ENCODE results near the gene OR1F1.
A peak's percentile ranks its signal among the peaks of the same experiment; 100 is the strongest.
"Not testable (repeated sequence)": the region's sequence is repeated elsewhere in the genome, so short reads cannot be mapped to it uniquely, and the experiment has no call there.

OR1F1 gene

DNA sequence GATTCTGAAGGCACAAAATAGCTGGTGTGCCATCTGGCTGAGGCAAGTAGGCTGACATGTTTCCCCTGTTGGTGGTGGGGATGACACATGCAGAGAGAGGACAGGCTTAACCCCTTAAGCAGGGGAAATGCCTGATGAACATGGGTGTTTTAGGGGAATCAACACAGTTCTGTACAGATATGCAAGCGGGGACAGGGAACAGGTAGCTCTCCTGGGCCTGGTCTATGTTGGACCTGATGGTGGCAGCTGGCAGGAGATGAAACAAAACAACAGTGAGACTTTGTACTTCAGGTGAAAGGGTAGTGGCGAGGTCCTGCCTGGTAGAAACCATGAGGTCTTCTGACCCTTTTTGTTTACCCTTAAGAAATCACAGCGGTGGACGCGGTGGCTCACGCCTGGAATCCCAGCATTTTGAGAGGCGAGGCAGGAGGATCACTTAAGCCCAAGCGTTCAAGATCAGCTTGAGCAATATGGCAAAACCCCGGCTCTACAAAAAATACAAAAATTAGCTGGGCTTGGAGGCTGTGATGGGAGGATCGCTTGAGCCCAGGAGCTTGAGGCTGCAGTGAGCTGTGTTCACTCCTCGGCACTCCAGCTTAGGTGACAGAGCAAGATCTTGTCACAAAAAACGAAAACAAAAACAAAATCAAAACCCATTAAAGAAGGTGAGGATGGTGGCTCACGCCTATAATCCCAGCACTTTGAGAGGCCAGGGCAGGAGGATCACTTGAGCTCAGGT is 10.5 kb downstream of the OR1F1 start:
- no peak for DNase-seq (ENCODE audit: low spot score)

DNA sequence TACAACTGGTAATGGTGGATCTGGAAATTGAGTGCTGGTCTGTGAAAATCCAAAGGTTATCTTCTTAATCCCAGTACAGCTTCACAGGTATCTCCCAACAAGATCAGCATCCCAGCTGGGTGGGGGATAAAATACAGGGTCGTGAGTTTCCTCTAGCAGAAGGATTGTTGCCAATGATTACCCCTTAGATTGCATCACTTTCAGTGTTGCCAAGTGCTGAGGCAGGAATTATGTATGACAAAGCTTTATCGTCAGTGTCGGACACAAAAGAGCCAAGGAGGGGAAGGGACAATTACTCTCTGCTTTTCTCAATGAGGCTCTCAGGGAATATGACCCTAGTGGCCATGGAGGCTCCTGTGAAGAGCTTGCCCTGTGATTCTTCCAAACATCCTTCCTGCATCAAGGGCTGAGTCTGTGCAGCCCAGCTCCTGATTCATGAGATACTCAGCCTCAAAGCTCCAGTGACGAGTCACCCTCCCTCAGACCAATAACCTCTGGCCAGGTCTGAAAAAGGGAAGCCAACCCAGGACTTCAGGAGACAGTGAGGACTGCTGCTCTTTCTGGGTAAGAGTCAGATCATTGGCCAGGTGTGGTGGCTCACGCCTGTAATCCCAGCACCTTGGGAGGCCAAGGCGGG is 15.0 kb downstream of the OR1F1 start:
- no peak for DNase-seq (ENCODE audit: low spot score)

DNA sequence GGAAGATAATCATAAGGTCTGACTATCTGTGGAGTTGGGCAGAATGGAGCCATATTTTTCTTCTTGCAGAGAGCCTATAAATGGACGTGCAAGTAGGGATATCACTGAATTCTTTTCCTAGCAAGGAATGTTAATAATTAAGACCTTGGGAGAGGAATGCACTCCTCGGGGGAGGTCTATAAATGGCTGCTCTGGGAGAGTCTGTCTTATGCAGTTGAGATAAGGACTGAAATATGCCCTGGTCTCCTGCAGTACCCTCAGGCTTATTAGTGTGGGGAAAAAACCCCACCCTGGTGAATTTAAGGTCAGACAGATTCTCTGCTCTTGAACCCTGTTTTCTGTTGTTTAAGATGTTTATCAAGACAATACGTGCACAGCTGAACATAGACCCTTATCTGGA is 17.9 kb downstream of the OR1F1 start:
- not testable (repeated sequence) for DNase-seq (ENCODE audit: low spot score)

DNA sequence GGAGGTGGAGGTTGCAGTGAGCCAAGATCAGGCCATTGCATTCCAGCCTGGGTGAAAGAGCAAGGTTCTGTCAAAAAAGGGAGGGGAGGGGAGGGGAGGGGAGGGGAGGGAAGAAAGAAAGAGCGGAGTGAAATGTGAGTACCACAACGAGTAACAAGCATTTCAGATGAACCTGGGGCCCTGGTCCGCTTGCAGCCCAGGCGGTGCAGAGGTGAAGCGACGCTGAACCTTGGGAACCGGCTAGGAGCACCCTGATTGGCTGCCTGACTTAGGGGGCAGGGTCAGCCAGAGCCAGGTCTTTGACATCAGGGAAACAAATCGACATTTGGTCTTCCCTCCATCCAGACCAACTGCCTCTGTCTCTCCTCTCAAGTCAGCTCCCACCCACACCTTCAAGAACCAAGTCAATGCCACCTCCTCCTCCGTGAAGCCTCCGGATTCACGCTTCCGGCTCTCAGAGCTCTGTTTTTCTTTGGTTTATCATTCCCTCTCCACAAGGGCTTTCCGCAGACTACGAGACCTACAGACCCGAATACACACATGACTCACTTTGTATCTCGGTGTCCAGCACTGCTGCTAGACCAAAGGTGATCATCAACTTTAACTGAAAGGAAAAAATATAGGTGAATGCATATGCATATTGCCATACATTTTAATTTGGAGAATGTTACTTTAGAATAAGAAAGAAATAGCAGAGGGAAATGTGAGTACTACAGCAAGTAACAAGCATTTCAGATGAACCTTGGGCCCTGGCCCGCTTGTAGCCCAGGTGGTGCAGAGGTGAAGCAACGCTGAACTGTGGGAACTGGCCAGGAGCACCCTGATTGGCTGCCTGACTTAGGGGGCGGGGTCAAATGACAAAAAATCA is 19.3 kb downstream of the OR1F1 start:
- no peak for DNase-seq (ENCODE audit: low spot score)

DNA sequence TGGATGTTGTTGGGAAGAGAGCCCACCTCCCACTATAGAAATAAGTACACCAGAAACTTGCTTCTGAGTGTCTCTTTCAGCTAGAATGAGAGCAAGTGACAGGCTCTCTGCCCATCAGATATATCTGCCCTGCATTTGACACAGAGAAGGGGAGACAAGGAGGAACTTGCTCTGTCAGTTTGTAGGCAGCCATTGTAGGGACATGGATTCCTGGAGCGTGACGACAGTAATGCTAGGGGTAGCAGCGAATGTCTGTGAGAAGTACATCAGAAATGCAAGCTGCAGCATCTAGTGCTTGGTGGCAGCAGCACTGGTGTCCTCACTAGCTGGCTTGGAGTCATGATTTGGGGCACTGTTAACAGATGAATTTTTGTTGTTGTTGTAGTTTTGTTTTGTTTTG is 24.0 kb downstream of the OR1F1 start:
- DNase-seq (ENCODE audit: low spot score): no peak

DNA sequence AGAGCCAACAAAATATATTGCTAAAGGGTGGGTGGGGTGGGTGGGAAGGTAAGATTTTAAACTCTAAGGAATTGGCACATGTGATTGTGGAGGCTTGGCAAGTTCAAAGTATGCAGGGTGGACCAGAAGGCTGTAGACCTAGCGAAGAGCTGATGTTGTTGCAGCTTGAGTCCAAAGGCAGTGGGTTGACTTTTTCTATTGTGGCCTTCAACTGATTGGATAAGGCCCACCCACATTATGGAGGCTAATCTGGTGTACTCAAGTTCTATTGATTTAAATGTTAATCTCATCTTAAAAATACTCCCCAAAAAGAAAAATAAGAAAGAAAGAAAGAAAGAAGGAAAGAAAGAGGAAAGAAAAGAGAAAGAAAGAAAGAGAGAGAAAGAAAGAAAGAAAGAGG is 24.6 kb downstream of the OR1F1 start:
- no peak for DNase-seq (ENCODE audit: low spot score)

DNA sequence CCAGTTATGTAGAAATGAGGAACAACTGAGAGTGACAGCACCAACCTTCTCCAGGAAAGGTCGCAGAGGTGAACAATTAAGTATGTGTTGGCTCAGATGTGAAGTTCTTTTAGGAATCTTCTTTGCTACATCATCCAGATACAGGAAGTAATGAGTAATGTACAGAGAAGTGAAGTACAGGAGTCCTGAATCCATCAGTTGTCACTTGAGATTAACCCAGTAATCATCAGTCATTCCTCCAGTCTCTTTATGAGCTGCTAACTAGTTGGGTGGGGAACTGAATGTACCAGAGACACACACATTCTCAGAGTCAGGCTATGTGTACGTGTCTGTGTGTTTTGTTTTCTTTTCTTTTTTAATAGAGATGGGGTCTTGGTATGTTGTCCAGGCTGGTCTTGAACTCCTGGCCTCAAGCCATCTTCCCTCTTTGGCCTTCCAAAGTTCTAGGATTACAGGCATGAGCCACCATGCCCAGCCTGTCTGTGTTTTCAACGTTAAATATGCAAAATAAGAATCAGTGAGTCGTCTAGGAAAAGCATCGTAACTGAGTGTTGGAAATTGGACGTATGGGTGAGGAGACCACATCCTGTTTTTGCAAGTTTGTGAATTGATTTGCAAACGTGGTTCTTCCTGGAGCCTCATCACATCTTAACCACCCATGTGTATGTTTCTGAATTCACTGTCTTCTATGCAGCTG is 27.0 kb downstream of the OR1F1 start:
- DNase-seq (ENCODE audit: low spot score): peak; percentile 46

DNA sequence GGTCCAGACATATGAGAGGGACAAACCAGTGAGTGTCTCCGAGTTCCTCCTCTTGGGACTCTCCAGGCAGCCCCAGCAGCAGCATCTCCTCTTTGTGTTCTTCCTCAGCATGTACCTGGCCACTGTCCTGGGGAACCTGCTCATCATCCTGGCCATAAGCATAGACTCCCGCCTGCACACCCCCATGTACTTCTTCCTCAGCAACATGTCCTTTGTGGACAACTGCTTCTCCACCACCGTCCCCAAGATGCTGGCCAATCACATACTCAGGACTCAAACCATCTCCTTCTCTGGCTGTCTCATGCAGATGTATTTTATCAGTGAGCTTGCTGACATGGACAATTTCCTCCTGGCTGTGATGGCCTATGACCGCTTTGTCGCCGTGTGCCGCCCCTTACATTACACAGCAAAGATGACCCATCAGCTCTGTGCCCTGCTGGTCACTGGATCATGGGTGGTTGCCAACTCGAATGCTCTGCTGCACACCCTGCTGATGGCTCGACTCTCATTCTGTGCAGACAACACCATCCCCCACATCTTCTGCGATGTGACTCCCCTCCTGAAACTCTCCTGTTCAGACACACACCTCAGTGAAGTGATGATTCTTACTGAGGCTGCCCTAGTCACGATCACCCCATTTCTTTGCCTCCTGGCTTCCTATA is 27.7 kb downstream of the OR1F1 start:
- no peak for DNase-seq (ENCODE audit: low spot score)

DNA sequence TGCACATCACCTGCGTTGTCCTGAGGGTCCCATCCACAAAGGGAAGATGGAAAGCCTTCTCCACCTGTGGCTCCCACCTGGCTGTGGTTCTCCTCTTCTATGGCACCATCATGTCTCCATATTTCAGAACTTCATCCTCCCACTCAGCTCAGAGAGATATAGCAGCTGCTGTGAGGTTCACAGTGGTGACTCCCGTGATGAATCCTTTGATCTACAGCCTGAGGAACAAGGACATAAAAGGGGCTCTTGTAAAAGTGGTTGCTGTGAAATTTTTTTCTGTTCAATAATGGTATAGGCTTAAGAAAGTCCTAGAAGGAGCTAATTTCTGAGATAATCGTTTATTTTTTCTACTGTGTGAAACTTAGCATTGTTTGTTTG is 28.2 kb downstream of the OR1F1 start:
- no peak for DNase-seq (ENCODE audit: low spot score)

DNA sequence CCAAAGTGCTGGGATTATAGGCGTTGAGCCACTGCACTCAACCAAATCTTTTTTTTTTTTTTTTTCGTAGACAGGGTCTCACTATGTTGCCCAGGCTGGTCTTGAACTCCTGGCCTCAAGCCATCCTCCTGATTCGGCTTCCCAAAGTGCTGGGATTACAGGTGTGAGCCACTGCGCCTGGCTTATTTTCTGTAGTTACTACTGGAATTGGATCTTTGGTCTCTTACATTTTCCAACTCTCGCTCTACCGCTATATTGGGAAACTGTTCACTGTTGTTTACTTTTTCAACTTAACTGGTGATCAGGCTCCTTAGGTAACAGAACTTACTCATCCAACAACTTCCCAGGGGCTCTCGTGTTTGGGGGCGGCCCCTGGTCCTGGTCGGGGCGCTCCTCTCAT is 32.8 kb downstream of the OR1F1 start:
- no peak for DNase-seq (ENCODE audit: low spot score)

DNA sequence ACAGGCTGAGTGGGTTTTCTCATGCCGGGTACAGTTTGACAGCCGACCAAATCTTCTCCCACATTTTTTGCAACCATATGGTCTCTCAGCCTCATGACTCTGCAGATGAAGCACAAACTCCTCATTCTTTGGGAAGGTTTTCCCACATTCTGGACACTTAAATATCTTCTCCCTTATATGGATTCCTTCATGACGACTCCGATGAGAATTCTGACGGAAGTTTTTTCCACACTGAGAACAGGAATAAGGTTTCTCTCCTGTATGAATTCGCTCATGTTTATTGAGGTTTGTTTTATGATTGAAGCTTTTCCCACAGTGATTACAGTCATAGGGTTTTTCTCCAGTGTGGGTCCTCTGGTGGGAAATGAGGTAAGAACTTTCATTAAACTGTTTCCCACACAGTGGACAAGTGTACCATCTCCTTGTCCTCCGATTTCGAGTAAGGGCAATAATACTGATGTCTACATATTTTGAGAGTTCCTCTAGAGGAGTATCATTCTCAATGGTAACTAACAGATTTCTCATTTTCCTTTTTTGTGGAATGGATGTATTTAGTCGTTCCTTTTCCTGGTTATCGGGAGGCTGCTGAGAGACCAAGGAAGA is 36.0 kb downstream of the OR1F1 start:
- DNase-seq (ENCODE audit: low spot score): no peak

DNA sequence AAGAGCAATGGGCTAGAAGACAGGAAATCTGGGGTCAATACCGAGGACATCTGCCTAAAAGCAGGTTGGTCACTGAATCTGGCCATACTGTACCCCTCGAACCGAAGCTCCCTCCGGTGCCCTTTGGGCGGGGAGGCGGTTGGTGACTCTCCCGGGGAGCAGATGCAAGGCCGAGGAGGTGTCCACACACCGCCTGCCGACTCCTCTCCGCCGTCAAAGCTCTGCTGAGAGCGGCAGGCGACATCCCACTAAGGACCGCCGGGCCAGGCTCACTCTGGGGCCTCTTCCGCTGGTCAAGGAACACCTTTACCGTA is 46.5 kb downstream of the OR1F1 start:
- no peak for DNase-seq (ENCODE audit: low spot score)

DNA sequence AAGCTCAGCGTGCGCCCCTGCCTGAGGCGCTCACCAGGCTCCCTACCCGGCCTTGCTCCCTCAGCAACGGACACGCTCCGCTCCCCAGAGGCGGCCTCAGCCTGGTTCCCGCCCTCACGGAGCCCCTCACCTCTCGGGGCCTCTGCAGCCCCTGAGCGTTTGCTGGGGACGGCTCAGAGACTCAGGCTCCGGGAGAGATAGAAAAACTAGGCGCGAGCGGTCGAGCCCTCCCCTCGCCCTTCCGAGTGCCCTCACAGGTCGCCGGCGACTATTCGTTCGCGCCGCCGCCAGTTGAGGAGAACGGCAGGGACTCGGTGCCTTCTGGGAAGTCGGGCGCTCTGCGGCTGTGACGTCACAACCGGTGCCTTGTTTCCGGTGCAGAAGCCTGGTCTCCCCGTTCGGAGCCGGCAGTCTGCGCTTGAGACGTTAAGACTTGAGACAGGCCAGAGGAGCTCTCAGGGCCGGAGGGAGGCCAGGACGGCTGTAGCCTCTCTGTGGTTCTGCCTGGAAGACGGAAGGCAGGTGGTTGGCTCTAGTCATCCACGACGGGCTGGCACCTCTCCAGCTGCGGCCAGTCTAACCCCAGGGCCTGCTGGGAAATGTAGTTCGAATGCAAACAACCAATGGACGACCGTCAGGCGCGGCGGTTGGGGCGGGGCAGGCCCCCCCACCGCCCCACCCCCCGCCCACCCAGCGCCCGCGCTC is 47.0 kb downstream of the OR1F1 start, which contains the start of gene ZNF200:
Gene ZNF200, minus strand, starts transcription at position 302 of the 705 bp plus-strand sequence. CDS start 1,403 bp downstream, outside the sequence.
- peak; percentile 89 for DNase-seq (ENCODE audit: low spot score)

DNA sequence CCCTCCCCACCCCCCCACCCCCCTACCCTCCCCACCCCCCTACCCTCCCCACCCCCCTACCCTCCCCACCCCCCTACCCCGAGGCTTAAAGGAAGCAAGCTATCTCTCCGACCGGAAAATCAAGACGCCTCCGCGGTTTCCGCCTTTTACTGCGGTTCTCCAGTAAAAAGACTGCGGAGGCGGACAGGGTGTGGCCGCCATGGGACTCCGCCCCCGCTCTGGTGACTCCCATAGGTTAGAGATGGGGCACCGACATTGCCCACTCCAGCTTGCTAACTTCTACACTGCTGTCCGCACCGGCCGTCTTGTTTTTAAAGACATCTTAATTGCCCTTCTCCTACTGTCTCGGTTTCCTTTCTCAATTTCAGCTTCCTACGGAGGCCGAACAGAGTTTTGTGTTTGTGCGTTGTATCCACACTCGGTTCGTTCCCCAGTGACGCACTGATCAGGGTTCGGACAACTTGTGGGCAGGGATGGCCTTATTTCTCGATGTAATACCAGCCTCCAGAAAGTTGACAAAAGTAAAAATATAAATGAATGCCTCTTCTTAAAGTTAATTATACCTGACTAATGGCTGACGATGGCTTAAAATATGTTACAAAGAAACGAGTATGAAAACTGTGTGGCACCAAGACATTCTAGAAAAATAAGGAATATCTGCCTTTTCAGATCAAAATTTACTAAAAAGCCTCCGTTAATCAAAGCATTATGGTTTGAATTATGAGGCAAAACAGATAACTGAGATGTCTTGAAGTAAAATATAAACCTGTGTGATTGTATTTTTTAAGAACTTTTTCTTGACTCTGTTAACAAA is 48.1 kb downstream of the OR1F1 start:
- peak; percentile 9 for DNase-seq (ENCODE audit: low spot score)

DNA sequence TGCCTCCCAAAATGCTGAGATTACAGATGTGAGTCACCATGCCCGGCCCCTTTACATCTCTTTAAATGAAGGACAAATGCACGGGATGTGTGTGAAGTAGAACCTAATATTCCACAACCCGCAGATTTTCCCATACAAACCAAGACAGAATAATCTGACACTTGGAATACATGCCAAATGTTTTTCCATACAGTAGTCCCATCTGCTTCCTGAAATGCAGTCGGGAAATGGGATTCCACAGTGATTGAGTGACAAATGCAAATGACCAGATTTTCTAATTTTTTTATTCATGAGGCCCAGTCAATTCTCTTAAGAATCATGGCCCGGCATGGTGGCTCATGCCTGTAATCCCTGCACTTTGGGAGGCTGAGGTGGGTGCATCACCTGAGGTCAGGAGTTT is 53.8 kb downstream of the OR1F1 start:
- no peak for DNase-seq (ENCODE audit: low spot score)

DNA sequence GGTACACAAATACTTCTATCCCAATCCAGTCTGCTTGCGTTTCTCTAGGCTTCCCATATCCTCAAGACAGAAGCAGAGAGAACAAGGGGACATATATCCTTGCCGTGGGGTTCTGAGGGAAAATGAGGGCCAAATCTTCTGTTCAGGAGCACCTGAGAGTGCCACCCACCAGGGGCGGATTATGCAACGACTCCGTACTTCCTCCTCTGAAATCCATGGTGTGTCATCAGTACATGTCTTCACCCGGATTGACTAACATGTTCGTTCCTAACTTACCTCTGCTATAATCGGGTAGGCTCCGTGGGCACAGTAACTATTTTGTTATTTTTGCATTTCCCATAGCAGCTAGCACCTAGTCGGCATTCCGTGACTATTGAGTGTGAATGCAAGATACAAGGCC is 54.7 kb downstream of the OR1F1 start:
- DNase-seq (ENCODE audit: low spot score): no peak

DNA sequence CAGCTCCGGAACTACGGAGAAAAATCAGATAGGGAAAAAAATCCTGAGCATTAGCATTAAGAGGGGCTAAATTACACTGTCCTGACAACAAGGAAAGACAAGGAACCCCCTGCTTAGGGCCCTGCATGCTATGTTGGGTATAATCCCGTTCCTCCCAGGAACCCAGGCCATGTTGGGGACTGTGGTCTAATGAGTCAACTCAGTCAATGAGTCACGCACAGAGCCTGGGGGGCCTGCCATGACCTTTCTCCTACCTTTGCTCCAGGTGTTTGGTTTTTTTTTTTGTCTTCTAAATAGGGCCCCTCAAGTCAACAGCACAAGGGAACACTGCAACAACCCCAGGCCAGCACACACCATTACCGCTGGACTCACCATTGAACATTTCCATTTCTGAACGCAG is 55.9 kb downstream of the OR1F1 start:
- no peak for DNase-seq (ENCODE audit: low spot score)

DNA sequence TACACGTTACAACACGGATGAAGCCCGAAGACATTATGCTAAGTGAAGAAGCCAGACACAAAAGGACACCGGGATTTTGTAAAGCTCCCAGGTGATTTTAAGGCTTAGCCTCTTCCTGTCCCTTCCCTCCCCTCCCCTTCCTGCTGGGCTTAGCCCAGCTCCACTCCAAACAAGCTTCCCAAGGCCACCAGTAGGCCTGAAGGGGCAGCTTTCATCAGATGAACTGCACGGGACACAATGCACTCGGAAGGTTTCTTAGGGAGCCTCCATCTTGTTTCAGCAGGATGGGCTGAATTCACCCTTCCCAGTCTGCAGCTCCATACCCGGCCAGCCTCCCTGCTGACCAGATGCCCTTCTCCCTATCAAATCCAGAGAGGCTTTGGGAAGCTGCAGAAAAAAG is 58.0 kb downstream of the OR1F1 start:
- DNase-seq (ENCODE audit: low spot score): no peak

DNA sequence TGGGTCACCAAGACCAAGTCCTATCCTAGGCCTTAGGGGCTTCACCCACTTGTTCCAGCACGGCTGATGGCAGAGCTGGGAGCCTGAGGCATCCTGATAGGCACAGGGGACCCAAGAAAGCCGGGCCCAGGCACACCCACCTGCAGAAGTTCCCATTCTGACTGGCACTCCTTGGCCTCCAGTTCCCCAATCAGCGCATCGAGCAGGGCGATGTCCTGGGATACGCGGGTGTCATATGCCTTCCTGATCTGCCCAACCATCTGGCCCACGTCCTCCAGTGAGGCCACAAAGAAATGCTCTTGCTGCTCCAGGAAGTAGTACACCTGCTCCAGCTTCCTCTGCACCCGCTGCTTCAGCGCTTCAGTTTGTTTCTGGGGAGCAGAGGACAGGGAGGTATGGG is 58.9 kb downstream of the OR1F1 start:
- no peak for DNase-seq (ENCODE audit: low spot score)

DNA sequence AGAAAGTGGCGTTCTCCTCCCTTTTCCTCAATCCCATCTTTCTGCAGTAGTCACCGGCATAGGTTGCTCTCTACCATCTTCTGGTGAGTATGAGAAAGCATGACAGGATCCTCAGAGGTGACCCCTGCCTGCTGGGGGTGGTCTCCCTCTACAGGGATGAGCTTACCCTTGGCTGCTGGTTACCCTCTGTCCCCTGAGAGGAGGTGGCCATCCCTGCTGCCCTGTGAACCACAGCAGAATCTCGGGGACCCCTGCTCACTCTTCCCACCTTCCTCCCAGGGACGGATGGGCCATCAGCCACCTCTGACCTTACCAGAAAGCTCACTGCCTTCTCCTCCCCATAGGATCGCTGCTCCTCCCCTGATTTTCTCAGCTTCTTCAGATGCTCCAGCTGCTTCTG is 60.6 kb downstream of the OR1F1 start:
- no peak for DNase-seq (ENCODE audit: low spot score)

Data from CD4-positive, alpha-beta T cell treated with Interleukin-15 for 4 hours (primary cell).